GM12801 (cell line): ENCODE measurements around the gene DUSP5.

Source experiments
- CTCF ChIP-seq: IDR thresholded peaks from one replicate; pipeline ENCODE4 v1.5.1; 2011; ENCODE audit warnings: control low read depth; ENCODE audit not compliant: insufficient read length; ENCODE audit errors: extremely low read depth

The DUSP5 gene

GRCh38 chr10:110492069-110492822 lies 5.5 kb upstream of the DUSP5 start:
- TF ChIP-seq CTCF: no peak

GRCh38 chr10:110493832-110494426 lies 3.8 kb upstream of the DUSP5 start:
- TF ChIP-seq CTCF: no peak

- no peak for TF ChIP-seq CTCF
Observed at GRCh38 chr10:110494532-110494931, 3.2 kb upstream of the DUSP5 start.

- no peak for TF ChIP-seq CTCF
Observed at GRCh38 chr10:110495731-110496552, 1.8 kb upstream of the DUSP5 start.

- no peak for TF ChIP-seq CTCF
Observed at GRCh38 chr10:110496553-110497437, 912 bp upstream of the DUSP5 start.

GRCh38 chr10:110498087-110498981 lies 627 bp downstream of the DUSP5 start:
- TF ChIP-seq CTCF: no peak
